Bone marrow (tissue), 2 donors: ENCODE results near the gene B3GAT2.

Experiments used
- DNase-seq, 2 donors: peaks; one replicate each; lab custom pipeline; 2025; lab: John Stamatoyannopoulos, UW

B3GAT2 gene

DNA sequence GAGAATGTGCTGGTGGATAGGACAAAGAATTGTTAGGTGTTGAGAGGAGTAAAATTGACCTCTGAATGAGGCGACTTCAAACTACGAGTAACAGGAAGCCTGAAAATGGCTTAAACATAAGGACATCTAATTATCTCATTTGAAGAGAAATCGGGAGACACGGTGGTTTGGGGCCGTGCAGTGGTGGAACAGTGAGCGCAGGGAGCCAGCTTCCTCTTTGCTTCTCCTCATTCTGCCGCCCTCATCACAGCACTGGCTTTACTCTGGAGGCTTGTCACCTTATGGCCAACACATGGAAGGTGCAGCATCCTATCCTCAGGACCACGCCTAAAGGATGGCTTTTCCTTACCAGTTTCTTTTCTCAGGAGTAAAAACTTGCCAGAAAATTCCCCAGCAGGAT, 114.3 kb downstream of the B3GAT2 start:
- DNase-seq: no peak

DNA sequence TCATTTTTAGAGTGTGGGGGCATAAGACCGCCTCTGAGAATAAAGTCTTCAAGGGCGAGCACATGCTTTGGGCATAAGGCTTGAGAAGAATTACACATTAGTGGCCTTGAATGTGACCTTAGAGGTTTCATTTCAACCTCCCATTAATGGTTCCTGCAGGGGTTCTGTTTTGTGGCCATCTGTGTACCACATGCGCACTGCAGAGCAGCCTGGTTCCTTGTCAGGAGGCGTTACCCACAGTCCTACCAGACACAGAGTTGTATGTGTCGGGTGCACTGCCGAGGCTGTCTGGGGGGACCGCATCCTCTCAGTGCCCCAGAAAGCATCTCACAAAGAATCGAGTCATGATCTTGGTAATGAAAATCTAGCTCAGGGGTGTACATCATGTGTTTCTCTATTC, 115.7 kb downstream of the B3GAT2 start:
- no peak for DNase-seq

DNA sequence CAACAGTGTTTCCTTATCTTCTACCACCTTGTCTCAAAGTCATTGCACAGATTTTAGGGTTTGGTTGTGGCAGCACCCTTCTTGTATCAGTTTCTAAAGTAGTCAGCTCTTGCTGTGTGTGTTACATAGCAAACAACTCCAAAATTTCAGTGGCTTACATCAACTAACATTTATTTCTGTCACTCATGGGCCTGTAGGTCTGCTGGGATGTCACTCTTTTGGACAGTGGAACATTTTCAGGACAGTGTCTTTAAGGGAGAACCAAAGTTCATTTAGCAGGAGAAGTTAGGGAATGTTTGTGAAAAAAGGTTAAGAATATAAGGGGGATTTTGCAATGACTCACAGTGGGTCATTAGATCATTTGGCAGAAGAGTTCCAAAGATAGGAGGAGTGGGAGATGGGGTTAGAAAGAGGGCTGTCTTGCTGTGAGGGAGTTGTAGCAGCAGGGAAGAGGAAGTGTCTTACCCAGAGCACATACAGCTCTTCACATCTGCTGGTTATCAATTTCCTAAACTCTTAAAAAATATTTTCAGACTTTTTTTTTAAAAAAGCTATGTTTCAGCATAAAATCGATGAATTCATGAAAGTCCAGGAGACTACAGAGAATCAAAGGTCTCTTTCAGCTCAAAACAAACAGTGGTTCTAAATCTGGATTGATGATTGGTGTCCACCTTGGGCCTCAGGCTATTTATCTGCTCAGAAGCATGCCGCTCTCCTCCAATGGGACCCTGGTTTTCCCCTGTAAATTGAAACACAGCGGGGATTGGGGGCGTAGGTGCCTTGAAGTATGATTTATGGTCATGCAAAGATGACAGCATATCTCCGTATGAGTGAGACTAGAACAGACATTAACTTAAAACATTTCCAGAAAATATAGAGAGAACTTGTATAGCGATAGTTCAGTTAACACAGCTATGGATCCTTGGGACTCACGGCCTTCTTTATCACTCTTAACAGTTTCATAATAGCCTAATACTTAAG, 117.3 kb downstream of the B3GAT2 start:
- DNase-seq: no peak

DNA sequence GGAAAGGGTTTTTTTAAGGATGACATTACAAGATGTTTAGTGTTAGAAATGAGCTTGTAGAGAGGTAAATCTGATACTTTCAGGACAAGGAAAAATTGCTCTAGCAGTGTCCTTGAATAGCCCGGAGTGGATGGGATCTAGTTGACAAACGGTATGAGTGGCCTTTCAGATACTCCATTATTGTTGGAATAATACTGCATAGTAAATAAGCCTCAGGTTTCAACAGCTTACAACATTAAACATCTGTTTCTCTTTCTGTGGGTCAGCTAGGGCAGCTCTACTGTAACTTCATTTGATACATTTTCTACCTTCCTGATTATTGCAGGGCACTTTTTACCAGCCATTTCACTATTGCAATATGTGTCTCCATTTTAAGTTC, 118.0 kb downstream of the B3GAT2 start:
- no peak for DNase-seq

DNA sequence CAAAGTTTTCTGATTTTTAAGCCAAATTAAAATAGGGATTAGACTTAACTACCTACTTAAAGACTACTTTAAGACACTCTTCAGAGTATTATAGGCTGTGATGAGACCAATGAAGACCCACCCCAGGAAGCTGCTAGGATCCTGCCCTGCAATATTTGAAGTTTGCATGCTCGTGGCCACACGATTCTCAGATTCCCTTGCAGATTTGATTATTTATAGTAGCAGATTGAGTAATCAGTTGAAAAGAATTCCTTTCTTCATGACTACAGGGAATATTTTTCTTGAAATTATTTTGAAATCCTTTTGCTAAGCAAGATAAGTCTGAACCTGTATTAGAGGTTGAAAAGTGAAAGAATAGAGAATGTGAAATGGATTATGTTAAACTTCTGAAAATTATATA, 122.3 kb downstream of the B3GAT2 start:
- DNase-seq: no peak

DNA sequence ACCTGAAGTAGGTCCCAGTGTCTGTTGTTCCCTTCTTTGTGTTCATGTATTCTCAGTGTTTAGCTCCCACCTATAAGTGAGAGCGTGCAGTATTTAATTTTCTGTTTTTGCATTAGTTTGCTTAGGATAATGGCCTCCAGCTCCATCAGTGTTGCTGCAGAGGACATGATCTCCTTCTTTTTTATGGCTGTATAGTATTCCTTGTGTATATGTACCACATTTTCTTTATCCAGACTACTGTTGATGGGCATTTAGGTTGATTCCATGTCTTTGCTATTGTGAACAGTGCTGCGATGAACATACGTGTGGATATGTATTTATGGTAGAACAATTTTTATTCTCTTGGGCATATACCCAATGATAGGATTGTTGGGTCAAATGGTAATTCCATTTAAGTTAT, 125.4 kb downstream of the B3GAT2 start:
- DNase-seq: no peak

DNA sequence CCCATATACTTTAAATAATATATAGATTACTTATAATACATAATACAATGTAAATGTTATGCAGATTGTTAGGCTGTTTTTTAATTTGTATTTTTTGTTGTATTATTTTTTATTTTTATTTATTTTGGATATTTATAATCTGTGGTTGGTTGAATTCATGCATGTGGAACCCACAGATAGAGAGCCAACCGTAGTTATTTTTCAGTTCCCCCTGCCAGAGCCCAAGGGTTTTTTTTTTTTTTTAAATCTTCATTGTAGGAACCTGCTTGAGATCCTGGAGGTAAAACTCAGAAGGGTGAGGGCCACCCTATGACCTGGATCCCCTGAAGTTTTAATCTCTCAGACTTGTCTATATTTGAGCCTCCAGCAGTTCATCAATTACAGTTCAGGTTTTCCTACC, 133.2 kb downstream of the B3GAT2 start:
- no peak for DNase-seq

DNA sequence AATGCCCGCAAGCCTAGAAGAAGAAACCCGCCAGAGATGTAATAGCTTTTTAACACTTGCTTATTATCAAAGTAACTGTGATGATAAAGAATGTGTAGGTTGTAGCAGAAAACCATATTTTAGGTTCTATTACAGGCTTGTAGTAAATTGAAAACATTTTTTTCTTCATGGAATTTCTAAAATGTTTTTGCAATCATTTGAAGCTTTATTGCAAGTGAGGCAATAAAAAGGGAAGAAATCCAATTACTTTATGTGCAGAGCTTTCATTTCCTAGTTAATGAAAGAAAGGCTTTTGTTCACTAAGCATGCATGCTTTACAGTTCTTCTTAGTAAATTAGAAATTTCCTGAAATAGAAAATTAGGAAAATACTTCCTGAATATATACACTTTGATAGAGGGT, 135.1 kb downstream of the B3GAT2 start:
- no peak for DNase-seq

DNA sequence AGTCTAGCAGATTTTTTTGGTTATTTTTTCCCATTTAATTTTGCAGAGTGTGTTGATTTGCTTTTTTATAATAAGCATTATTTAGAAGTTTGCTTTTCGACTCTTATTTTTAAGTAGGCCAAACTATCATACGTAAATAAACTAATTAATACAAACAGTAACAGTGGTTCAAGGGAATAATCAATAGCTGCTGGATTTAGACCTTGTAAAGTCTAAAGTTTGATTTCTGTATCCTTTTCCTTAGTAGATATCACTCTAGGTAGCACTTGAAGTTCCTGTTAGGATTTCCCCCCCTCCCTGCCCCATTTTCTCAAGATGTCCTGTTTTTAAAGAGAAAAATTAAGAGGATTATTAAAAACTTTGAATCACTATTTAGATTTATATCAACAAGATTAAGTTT, 136.1 kb downstream of the B3GAT2 start:
- no peak for DNase-seq

DNA sequence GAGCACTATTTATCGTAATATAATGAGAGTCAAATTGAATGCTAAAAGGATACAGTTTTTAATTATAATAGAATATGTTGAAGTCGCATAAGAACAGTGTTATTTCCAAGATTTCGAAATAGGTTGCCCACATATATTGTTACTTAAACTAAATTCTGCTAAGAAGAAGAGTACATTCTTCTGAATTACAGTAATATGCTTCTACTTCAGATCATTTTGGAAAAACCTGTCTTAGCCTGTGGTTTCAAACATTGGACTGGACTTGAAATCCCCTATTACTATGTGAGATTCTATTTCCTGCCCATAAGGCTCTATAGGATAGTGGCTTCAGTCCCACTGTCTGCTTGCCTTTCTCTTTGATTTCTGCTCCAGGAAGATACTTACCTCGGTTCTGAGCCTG, 137.2 kb downstream of the B3GAT2 start:
- DNase-seq: no peak

DNA sequence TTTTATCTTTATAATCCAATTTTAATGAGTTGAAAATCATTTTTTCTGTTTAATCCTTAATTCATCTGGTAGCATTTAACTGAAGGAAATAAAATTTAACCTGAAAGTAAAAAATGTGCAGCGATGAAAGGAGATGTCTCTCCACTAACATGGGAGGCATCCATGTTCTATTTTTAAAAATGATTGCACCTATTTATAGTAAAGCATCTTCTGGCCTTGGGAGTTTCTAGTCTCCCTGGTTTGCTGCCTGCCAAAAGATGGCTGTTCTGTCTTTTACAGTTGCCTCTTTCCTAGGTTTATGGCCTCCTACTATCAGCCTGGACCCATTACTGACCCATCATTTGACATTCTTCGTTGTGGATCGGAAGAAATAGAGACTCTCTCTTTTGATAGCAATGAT, 143.0 kb downstream of the B3GAT2 start:
- DNase-seq: no peak

DNA sequence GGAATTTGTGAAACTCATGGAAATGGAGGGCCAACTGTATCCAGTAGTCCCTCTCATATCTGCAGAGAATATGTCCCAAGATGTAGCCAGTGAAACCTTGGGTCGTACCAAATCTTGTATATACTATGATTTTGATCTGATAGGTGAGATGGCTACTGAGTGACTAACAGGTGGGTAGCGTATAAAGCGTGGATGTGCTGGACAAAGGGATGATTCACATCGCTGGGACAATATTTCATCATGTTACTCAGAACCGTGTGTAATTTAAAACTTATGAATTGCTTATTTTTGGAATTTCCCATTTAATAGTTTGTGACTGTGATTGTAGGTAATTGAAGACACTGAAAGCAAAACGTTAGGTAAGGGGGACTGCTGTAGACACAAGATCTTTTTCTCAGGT, 145.1 kb downstream of the B3GAT2 start:
- no peak for DNase-seq
